OCI-LY1 (cell line): Measurements from ENCODE around the gene RPS21.

Experiments
- H2AFZ ChIP-seq: fragments of 200-600 bp; sonication (generic), shearing (Covaris generic); 2 replicates; pipeline ENCODE4 v1.6.0; 2014; ENCODE audit warnings: antibody characterized with exemption, mild to moderate bottlenecking, low read length
- H3F3A ChIP-seq: fragments of 200-600 bp; sonication (generic), shearing (Covaris generic); 2 replicates; pipeline ENCODE4 v1.6.0; 2014; ENCODE audit warnings: mild to moderate bottlenecking, antibody characterized with exemption, low read length, moderate library complexity; ENCODE audit not compliant: insufficient read depth
- H3K27ac ChIP-seq: fragments of 200-600 bp; sonication (generic); 2 replicates; pipeline ENCODE4 v1.5.1; 2014; ENCODE audit warnings: low read length, mixed run types, mild to moderate bottlenecking, low read depth; ENCODE audit not compliant: poor library complexity, severe bottlenecking
- H3K27me3 ChIP-seq: fragments of 200-600 bp; sonication (generic); 2 replicates; pipeline ENCODE4 v1.6.0; 2014; ENCODE audit warnings: antibody characterized with exemption, mild to moderate bottlenecking, low read length, moderate library complexity; ENCODE audit not compliant: insufficient read depth
- H3K36me3 ChIP-seq: fragments of 200-600 bp; sonication (generic); 2 replicates; pipeline ENCODE4 v1.6.1; 2014; ENCODE audit warnings: mild to moderate bottlenecking, antibody characterized with exemption, low read length, moderate library complexity, mixed read lengths; ENCODE audit not compliant: insufficient read depth
- H3K4me1 ChIP-seq: fragments of 200-600 bp; sonication (generic); 2 replicates; pipeline ENCODE4 v1.5.1; 2014; ENCODE audit warnings: mild to moderate bottlenecking, low read length, moderate library complexity; ENCODE audit not compliant: insufficient read depth, severe bottlenecking
- H3K4me2 ChIP-seq: fragments of 200-600 bp; sonication (generic), shearing (Covaris generic); 2 replicates; pipeline ENCODE4 v1.6.1; 2014; ENCODE audit warnings: low read length
- H3K4me3 ChIP-seq: fragments of 200-600 bp; sonication (generic); 2 replicates; pipeline ENCODE4 v1.5.1; 2014; ENCODE audit warnings: low read length, low read depth, mild to moderate bottlenecking, mixed read lengths; ENCODE audit not compliant: poor library complexity, severe bottlenecking
- H3K79me2 ChIP-seq: fragments of 200-600 bp; shearing (Covaris generic); 2 replicates; pipeline ENCODE4 v1.6.1; 2016; ENCODE audit warnings: mixed run types, low read length, mixed read lengths; ENCODE audit not compliant: insufficient read depth
- H3K9ac ChIP-seq: fragments of 200-600 bp; sonication (generic), shearing (Covaris generic); 2 replicates; pipeline ENCODE4 v1.6.1; 2014; ENCODE audit warnings: mild to moderate bottlenecking, low read length, mixed read lengths
- H3K9me2 ChIP-seq: fragments of 200-600 bp; sonication (generic), shearing (Covaris generic); 2 replicates; pipeline ENCODE4 v1.6.1; 2014; ENCODE audit warnings: low read depth, mild to moderate bottlenecking, low read length, mixed read lengths
- H3K9me3 ChIP-seq: fragments of 200-600 bp; shearing (Covaris generic); 2 replicates; pipeline ENCODE4 v1.6.1; 2014; ENCODE audit warnings: low read length, mixed read lengths
- H4K20me1 ChIP-seq: fragments of 200-600 bp; sonication (generic), shearing (Covaris generic); 2 replicates; pipeline ENCODE4 v1.6.0; 2016; ENCODE audit warnings: mild to moderate bottlenecking, low read length; ENCODE audit not compliant: insufficient read depth
- CTCF ChIP-seq: fragments of 200-600 bp; sonication (generic), shearing (Covaris generic); IDR thresholded peaks from 2 replicates; pipeline ENCODE4 v1.5.1; 2017; ENCODE audit warnings: mild to moderate bottlenecking, antibody characterized with exemption, low read length, moderate library complexity, mixed read lengths
- EZH2 ChIP-seq: fragments of 200-600 bp; sonication (generic), shearing (Covaris generic); IDR thresholded peaks from 2 replicates; pipeline ENCODE4 v1.8.0; 2017; ENCODE audit warnings: borderline replicate concordance, mixed run types, mild to moderate bottlenecking, antibody characterized with exemption, low read length, moderate library complexity, mixed read lengths

RPS21 gene

GRCh38 chr20:62404112-62404665, 17.3 kb downstream of the RPS21 start:
- TF ChIP-seq EZH2 = no peak
- TF ChIP-seq CTCF = no peak
- H4K20me1 ChIP-seq = no peaks in the 10 kb centered on the region
- 0 out of 2 replicates have a peak, but pooled peaks cover 4% of the 10 kb centered on the region for H3K79me2 ChIP-seq
- no peaks in the 10 kb centered on the region for H3K27me3 ChIP-seq
- peaks cover 15% of the 10 kb centered on the region; the same call in 1 of the 2 replicates for H3K36me3 ChIP-seq
- H3K4me2 ChIP-seq = no peak overlapping the region; the same call in 1 of the 2 replicates
- H3K9me3 ChIP-seq = no peaks in the 10 kb centered on the region
- H3K4me3 ChIP-seq = no peak overlapping the region
- H3F3A ChIP-seq = no peaks in the 10 kb centered on the region; the same call in 1 of the 2 replicates
- H3K9me2 ChIP-seq = no peaks in the 10 kb centered on the region
- H2AFZ ChIP-seq = no peak overlapping the region
- no peak overlapping the region for H3K9ac ChIP-seq
- H3K27ac ChIP-seq = peak overlapping the region; percentile 13
- H3K4me1 ChIP-seq = peaks cover 51% of the 10 kb centered on the region

- peak overlapping the region; percentile 5; the same call in 1 of the 2 replicates for H3K4me2 ChIP-seq
- H2AFZ ChIP-seq = no peak overlapping the region
- H3K4me3 ChIP-seq = no peak overlapping the region
- no peaks in the 10 kb centered on the region for H3K9me3 ChIP-seq
- H4K20me1 ChIP-seq = no peaks in the 10 kb centered on the region
- H3K79me2 ChIP-seq = 0 out of 2 replicates have a peak, but pooled peaks cover 4% of the 10 kb centered on the region
- no peak overlapping the region for H3K9ac ChIP-seq
- no peak for TF ChIP-seq EZH2
- TF ChIP-seq CTCF = no peak
- no peaks in the 10 kb centered on the region for H3K27me3 ChIP-seq
- H3K4me1 ChIP-seq = peaks cover 52% of the 10 kb centered on the region
- H3K36me3 ChIP-seq = peaks cover 14% of the 10 kb centered on the region; the same call in 1 of the 2 replicates
- no peaks in the 10 kb centered on the region for H3K9me2 ChIP-seq
- H3K27ac ChIP-seq = no peak overlapping the region
- no peaks in the 10 kb centered on the region; the same call in 1 of the 2 replicates for H3F3A ChIP-seq
Measured at GRCh38 chr20:62404761-62405107, 17.8 kb downstream of the RPS21 start.

- Histone ChIP-seq H3K4me1 (peaks cover 56% of the 10 kb centered on the region), H3K9me3 (no peaks in the 10 kb centered on the region), H2AFZ (no peak overlapping the region), H3K79me2 (0 out of 2 replicates have a peak, but pooled peaks cover 4% of the 10 kb centered on the region), H3K4me3 (peak overlapping the region; percentile 84), H3K4me2 (peak overlapping the region; percentile 89), H3K9ac (peak overlapping the region; percentile 94; the same call in 1 of the 2 replicates), H3F3A (no peaks in the 10 kb centered on the region), H3K36me3 (peaks cover 13% of the 10 kb centered on the region; the same call in 1 of the 2 replicates), H3K27ac (no peak overlapping the region), H4K20me1 (no peaks in the 10 kb centered on the region), H3K27me3 (no peaks in the 10 kb centered on the region), H3K9me2 (no peaks in the 10 kb centered on the region)
- TF ChIP-seq CTCF = no peak
- no peak for TF ChIP-seq EZH2
Measured at GRCh38 chr20:62405108-62405980, 18.4 kb downstream of the RPS21 start.
